Hematopoietic multipotent progenitor cell treated with erythropoietin and hydrocortisone succinate and interleukin-3 and kit ligand, for 8 days (in vitro differentiated cells): ENCODE results near the gene CTSD.

Source experiments
- DNase-seq: peaks from one replicate; pipeline ENCODE4 v3.0.0-alpha.2; 2015

The CTSD gene

DNA sequence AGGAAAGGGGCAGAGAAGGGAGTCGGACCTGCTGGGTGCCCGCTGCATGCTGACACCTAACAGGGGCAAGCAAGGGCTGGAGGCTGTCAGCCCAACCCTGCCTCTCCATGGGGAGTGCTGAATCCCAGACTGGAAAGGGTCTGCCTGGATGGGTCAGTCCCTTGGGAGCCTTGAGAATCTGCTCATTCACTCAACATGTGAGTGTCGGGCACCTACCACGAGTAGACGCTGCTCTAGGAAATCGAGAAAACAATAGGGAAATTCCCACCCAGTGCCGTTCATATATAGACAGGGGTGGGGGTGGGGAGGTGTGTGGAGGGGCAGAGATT lies 4.4 kb upstream of the CTSD start:
- no peak for DNase-seq

DNA sequence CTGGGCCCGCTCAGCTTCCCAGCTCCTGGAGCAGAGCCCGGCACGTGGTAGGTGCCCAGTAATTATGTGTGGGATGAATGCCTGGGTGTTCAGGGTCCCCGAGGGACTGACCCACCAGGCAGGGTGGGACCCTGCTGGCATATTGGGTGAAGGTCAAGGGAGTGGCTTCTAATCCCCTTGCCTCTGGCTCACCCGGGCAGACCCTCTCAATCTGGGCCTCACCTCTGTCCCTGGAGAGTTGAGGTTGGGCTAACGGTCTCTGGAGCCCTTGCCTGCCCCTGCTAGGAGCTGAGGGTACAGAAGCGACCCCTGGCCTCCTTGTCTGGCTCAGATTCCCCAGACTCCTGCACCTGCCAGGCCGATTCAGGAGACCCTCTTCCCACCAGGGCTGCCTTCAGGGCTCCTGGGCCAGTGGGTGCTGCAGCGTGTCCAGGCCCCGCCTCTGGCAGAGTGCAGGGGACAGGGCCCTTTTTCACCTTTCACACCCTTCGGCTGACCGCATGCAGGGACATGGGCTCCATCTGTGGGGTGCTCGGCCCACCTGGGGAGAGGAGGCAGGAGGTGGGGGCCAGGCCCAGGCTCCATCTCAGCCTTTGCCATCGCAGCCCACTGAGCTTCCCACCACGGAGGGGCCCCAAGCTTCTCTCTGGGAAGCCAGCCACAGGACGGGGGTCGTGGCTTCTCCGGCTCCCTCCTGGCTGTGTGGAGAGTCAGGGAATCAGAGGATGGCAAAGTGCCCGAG lies 3.8 kb upstream of the CTSD start:
- DNase-seq = no peak

DNA sequence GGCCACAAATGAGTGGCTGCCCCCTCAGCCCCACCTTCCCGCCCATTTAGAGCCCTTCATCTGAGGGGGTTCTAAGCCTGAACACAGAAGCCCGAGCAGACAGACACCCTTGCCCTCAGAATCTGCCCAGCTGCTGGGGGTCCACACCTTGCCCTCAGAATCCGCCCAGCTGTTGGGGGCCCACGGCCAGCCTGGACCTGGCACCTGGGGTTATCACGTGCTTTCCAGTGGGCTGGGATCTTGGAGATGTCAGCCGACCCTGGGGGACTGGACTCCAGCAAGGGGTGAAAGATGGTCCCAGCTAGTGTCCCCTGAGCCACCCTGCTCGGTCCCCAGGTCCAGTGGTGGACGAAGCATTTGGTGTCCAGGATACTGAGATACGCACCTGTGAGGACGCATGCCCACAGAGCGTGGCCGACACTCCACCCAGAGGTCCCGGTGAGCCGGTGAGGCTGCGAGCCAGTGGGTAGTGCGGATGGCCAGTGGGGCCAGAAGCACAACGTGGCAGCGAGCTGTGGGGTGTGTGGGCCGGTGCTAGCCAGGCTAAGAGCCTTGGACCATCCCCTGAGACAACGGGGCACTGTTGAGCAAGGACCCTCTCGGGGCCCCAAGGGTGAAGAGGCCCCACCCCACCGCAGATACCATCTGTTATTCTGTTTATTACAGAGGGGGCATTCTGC lies 3.1 kb upstream of the CTSD start:
- no peak for DNase-seq

DNA sequence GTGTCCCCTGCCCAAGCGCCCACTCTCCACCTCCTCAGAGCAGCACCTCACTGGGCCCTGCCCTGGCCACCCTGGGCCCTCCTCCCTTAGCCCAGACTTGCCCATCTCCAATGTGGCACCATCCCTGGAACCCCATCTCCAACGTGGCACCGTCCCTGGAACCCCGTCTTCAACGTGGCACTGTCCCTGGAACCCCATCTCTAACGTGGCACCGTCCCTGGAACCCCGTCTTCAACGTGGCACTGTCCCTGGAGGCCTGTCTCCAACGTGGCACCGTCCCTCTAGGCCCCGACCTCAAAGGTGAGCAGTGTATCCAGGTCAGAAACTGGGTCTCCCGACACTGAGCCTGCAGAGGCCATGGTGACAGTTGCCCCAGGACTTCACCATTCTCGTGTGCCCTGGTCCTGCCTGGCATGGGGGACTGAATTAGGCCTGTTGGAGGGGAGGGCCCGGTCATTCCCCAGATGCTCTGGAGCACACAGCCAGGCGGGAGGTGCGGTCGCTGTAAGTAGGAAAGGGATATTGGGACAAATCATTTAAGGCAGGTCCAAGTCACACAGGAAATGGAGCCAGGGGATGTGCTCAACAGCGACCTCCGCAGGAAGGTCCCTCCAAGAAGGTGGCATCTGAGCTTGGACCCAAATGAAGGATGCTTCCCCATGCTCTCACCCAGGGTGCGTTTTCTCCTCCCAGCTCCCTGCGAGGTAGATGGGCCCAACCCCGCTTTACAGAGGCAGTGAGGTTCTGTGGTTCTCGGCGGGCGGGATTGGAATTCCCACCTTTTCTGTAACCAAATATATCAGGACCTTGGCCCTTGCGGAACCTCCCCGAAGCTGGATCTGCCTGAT lies 2.4 kb upstream of the CTSD start:
- peak; percentile 28 for DNase-seq

DNA sequence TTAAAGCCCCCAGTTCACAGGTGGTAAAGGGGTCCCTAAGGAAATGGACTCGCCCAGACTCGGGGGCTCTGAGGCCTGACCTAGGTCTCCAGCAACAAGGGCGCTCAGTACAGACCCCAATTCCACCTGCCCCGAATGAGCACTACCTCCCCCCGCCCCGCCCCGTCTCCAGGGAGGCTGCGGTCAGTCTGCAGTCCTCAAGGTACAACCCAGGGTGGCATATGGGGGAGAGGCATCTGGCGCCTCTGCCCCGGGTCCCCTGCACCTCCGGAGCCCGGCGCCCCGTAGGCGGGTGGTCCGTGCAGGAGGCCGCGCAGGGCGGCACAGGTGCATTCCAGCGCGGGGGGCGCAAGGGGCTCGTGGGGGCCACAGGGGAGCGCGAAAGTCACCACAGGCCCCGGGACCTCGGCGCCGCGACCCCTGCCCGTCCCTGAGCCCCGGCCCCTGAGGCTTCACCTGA lies 361 bp downstream of the CTSD start:
- no peak for DNase-seq

DNA sequence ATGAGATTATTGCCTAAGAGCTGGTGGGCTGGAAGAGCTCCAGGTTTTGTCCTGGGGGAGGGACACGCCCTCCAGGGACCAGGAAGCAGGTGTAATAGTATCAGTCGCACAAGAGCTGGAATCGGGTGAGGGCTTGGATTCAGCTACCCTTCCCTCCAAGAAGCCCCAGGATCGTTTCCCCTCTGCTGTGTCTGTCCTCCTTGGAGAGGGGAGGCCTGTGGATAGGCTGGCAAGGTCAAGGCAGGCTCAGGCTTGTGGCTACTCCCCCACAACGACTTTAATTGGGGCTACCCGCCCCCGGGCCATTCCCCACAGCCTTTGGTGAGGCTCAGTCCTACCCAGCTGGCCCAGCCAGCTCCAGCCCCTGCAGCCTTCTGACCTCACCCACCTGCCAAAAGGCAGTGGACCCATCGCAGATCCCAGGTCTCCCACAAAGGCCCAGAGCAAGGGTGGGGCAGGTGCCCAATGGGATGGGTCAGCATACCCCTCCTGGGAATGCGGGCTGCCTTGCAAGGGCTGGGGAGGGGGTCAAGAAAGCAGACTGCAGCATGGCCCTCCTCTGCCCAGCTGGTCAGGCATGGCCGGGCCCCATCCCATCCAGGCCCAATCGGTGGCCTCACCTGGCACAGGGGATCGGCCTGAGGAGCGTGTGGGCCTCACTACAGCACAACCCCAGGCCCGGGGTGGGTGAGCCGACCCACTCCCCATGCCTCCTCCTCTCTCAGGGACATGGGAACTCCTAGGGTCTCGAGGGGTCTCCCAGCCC lies 1.0 kb downstream of the CTSD start:
- peak; percentile 48 for DNase-seq

DNA sequence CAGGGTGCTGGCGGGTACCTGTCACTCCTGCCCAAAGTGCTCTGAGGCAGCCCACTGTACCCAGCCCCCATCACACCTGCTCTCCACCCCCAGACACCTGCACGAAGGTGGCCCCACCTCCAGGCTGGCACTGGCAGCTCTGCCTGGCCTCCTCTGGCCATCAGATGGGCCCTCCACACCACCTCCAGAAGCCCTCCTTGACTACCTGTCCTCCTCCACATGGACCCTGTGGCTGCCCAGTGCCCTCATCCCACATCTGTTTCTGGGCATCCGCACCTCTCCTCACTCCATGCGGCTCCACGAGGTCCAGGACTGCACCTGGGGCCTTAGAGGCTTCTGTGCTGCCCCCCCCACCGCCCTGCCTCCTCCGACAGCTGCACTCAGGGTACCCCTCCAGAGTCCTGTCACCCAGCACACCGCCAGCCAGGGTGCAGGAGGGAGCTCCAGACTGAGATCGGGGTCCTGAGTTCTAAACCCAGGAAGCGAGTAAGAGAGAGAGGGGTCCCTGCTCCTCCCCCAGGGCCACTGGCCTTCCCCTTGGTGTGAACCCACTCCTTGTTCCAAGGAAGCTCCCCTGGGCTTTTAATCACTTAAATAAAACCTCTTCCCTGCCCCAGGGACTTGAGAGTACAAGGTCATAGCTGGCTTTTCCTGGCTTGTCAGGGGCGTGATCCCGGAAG lies 1.7 kb downstream of the CTSD start:
- no peak for DNase-seq

DNA sequence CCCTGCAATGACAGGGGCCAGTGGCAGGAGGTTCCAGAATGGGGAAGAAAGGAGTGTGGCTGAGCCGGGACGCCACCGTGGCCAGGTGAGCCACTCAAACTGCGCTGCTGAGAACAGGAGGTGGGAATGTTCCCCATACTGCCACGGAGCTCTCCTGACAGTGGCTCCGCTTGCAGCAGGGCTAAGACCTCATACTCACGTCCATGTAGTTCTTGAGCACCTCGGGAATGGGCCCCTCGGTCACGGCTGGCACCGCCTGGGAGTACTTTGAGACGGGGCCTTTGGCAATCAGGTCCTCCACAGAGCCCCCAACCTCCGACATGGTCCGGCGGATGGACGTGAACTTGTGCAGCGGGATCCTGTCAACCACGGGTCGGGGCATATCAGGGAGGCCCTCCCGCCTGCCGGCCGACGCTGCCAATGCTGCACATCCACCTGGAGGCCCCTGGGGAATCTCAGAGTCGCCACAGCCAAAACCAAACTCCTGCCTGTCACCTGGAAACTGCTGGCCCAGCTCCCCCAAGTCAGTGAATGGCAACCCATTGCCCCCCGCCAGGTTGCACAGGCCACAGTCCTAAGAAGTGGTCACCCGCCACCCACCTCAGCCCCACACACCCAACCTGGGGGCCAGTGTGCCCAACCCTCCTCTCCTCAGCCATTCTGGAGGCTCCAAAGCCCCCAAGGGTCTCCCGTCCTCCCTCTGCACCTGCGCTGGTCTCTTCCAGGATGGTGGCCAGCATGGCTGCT lies 2.4 kb downstream of the CTSD start:
- no peak for DNase-seq

DNA sequence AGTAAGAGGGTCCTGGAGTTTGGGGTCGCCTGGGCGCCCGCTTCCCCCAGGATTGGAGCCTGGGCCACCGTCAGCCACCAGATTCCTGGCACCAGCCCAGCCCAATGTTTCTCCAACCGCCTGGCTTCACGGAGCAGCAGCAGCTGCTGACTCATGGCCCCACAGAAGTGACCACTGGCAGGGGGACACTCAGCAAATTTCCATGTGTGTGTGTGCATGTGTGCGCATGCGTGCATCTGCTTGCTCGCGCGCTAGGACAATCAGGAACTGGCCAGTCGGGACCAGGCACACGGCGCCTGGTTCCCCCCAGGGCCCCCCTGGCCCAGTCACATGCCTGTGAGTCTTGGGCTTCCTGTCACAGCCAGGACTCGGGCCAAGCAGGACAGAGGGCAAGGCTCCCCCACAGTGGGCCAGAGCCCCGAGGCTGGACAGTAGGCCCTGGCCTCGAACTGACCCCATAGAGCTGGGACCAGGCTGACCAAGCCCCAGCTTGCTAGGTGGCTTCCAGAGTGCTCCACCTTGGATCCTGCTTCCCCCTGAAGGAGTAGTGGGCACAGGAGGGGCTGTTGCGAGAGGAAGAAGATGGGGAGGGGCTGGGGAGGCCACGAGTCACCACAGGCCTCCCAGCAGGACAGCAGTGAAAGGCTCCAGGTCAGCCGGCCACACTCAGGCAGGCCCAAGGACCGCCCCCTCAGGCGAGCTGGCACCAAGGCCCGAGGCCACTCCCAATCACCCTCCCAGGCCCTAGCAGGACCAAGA lies 3.2 kb downstream of the CTSD start:
- DNase-seq = peak; percentile 38

DNA sequence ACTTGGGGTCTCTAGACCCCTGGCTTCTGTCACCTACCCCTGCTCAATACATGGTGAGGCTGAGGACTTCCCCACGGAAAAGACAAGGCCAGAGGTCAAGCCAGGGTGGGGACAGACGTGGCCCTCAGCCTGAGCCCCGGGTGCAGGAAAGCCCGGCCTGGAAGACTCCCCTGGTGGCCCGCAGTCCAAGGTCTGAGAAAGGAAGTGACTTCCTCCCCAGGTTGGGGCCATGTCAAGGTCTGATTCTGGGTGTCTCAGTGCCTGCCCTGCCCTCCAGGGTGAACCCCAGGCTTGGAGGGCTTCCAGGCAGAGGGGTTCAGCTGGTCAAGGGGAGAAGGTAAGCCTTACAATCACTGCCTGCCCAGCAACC lies 3.9 kb downstream of the CTSD start:
- no peak for DNase-seq

DNA sequence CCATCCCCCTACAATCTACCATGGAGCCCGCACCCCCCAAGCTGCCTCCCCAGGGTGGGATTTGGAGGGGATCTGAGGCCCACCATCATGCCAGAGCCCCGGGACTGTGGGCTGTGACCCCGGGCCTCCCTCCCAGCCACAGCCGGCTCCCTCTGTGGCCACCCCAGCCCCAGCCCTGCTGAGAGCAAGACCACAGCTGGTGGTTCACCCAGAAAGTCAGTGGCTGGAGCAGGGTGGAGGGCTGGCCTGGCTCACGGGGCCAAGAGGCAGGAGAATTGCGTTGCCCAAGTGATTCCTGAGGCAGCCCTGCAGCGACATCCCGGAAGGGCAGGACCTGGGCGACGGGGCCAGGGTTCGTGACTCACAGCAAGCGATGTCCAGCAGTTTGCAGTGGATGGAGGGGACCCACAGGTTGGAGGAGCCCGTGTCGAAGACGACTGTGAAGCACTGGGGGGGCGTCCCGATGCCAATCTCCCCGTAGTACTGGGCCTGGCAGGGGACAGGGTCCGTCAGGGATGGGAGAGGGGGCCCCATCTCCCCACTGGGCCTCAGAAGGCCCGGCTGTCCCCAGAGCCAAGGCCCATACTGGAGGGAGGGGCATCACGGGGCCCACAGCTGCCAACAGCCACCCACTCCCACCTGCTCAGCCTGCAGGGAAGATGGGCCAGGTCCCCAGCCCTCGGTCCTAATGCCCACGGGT lies 4.4 kb downstream of the CTSD start:
- no peak for DNase-seq

DNA sequence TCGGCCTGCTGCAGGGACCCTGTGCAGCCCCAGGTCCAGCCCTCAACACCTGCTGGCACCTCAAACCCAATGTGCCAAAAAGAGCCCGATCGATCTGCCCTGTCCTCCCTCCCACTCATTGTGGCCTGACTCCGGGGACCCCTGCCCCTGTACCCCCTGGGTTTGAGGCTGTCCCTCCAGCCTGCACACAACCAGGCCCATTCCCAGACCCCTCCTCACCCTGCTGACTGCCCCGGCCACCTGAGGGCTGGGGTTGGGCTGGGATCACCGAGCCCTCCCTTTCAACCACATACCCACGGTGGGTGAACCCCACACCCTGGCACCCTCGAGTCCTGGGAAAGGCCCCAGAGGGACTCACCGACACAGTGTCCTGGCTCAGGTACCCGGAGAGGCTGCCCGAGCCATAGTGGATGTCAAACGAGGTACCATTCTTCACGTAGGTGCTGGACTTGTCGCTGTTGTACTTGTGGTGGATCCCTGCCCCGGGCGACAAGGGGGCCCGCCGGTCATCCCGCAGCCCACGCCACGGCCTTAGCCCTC lies 5.0 kb downstream of the CTSD start:
- no peak for DNase-seq

DNA sequence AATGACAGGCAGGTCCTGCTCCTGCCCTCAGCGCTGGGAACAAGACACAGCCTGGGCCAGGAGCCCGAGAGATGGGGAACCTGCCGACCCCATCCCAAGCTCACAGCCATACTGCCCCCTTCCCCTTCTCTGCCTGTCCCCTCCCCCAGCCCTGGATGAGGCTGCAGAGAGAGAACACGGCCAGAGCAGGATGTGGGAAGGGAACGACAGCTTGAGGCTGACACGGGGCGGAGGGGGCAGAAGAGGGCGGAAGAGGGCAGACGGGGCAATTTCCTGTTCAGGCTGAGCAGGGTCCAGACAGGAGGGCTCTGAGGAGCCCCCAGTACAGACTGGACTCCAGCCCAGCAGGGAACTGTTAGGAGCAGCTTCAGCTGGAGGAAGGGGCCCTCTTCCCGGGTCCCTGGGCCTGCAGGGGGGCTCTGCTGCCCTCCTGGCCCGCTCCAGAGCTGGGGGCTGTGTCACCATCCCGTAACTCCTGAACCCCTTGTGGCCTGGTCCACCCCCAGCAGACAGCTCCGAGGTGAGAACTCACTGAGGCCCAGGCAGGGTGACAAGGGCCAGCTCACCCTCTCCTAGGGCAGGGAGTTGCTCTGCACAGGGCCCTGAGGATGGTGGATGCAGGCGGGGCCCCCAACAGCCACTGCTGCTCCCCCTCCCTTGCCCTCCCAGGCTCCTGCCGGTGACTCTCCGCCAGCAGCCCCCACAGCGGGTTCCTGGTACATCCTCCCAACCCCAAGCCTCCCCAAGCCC lies 5.7 kb downstream of the CTSD start:
- no peak for DNase-seq

DNA sequence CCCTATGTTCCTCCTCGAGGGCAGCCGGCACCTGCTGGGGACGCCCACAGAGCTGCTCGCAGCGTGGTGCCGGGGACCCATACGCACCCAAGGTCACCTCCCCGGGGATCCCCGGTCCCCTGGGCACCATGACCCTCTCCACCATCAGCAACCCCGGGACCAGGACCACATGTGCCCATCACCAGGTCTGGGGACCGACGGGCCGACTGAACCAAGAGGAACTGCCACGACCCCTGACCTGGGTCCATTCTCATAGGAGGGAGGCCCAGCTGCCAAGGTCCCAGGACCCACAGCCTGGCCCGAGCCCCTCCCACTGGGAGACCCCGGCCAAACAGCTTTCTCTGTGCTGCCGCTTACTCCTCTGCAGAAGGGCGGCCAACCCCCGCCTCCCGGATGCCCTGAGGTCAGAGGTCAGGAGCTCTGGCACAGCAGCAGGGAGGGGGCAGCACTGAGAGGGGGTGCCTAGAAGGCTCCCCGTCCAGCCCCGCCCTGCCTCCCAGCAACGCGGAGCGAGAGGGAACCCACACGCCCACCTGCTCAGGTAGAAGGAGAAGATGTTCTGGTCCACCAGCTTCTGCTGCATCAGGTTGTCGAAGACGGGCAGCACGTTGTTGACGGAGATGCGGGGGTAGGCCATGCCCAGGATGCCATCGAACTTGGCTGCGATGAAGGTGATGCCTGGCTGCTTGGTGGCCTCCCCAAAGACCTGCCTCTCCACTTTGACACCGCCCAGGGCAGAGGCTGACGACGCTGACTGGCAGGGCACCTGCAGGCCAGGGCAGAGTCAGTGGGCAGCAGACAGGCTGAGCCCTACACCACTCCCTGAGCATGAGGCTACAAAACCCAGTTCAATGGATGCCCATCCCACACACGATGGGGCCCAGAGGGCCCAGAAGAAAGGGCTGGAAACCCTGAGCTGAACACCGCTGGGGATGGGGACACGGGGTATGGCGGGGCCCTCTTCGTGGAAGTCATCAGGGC lies 6.6 kb downstream of the CTSD start:
- DNase-seq = no peak

DNA sequence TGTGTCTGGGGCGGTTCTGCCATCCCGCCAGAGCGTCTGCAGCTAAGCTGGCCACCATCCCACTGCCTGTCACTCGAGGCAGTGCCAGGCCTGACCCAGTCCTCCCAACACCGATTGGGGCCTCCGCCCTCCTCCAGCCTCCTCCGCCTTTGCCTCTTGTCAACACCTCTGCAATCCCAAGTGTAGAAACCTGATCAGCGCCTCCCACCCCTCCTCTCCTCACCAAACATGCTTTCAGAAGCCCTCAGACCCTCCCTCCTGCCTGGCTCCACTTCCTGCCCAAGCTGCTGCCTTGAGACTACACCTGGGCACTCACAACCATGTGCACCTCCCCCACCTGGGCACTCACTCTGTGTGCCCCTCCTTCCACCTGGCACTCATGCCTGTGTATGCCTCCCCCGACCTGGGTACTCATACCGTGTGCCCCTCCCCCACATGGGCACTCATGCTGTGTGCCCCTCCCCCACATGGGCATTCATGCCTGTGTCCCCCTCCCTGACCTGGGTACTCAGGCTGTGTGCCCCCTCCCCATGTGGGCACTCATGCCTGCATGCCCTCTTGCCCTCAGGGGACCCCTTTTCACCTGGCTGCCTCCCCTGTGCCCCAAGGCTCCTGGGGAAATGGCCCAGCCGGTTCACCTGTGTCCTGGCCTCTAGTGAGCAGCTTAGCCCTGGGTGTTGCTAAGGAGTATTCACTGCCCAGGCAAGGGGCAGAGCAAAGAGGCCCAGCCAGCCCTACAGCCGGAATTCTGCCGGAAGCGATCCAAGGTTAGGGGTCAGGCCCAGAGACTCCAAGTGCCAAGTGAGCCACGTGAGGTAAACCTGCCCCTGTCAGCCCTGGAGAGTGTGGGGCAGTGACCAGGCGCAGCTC lies 7.8 kb downstream of the CTSD start:
- DNase-seq = no peak

DNA sequence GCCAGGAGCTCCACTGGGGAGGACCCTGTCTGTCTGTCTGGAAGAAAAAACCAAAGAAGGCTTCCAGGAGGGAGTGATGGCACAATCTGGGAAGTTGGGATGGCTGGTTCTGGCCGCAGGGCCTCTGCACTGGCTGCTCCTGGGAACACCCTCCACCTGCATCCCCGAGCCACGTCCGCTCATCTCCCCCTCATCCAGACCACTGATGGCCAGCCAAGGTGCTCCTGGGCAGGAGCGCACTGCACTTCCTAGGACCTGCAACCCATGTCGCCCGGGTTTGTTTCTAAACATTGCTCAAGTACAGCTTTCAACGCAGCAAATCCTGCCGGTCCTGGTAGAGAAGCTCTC lies 8.4 kb downstream of the CTSD start:
- no peak for DNase-seq
